HCT116 (cell line): ENCODE measurements around the gene SYNRG. TPM values are rescaled to one million over a fixed set of nuclear protein-coding genes. Genes with fewer than 3 reads are reported as not detected.

Source experiments
- ATAC-seq: fragments of 200-7000 bp; cut with Tn5 transposase; 2 replicates; pipeline ENCODE4 v1.9.1; 2020; ENCODE audit warnings: mild to moderate bottlenecking, moderate library complexity
- BruUV-seq: library from RNA; stranded (reverse); fragments of 400-500 nt; replicated peaks from 2 replicates; lab custom pipeline; 2021; lab: Mats Ljungman, UMichigan
- CTCF ChIA-PET: fragments of 300-600 bp; sonication (Branson Sonifier 250); formaldehyde crosslinking; loops from one replicate; lab custom pipeline; 2021; ENCODE audit warnings: antibody characterized with exemption; lab: Charles Lee
- POLR2A ChIA-PET: fragments of 300-600, 350-600 bp; sonication (Branson Sonifier 250); formaldehyde crosslinking; loops from one replicate; lab custom pipeline; 2021; ENCODE audit warnings: antibody characterized with exemption; lab: Charles Lee
- RAD21 ChIA-PET, 2 experiments: fragments of 300-600 bp; sonication (Branson Sonifier 250); formaldehyde crosslinking; loops; one replicate each; lab custom pipeline; 2023; ENCODE audit warnings: low total read pairs in 2 of 2; ENCODE audit not compliant: uncharacterized antibody in 2 of 2, unreplicated experiment in 2 of 2, low non-redundant PET in 1 of 2; lab: Charles Lee
- DNase-seq: peaks from one replicate; pipeline ENCODE4 v3.0.0-alpha.2; 2010; ENCODE audit warnings: low read depth, low spot score
- H2AFZ ChIP-seq: fragments of 200-600 bp; shearing (Covaris generic), sonication (generic); 2 replicates; pipeline ENCODE4 v1.6.1; 2017; ENCODE audit warnings: low read depth, mixed run types, mixed read lengths, antibody characterized with exemption, low read length; ENCODE audit not compliant: poor library complexity, severe bottlenecking
- H3K27ac ChIP-seq: 2 replicates; pipeline ENCODE4 v1.5.1; 2012; ENCODE audit warnings: low read depth, low read length
- H3K27me3 ChIP-seq: fragments of 200-600 bp; sonication (generic); 2 replicates; pipeline ENCODE4 v1.6.1; 2016; ENCODE audit warnings: mixed run types, low read length, mixed read lengths; ENCODE audit not compliant: insufficient read depth
- H3K36me3 ChIP-seq, 2 experiments: fragments of 200-500 bp in 1 of 2; fragments of 200-600 bp in 1 of 2; sonication (Bioruptor generic) in 1 of 2; sonication (generic) in 1 of 2; 2 replicates each; pipeline versions ENCODE4 v1.5.1 to v1.6.1; 2014 to 2016; ENCODE audit warnings: low read length in 2 of 2, inconsistent platforms in 1 of 2, mixed read lengths in 1 of 2, mixed run types in 1 of 2; ENCODE audit not compliant: insufficient read depth in 2 of 2, control insufficient read depth in 1 of 2
- H3K4me1 ChIP-seq, 2 experiments: fragments of 200-600 bp in 1 of 2; sonication (generic) in 1 of 2; 2 replicates each; pipeline versions ENCODE4 v1.5.1 to v1.6.1; 2012 to 2017; ENCODE audit warnings: low read length in 2 of 2, inconsistent platforms in 1 of 2, mild to moderate bottlenecking in 1 of 2, mixed read lengths in 1 of 2, mixed run types in 1 of 2, moderate library complexity in 1 of 2; ENCODE audit not compliant: insufficient read depth in 2 of 2, control insufficient read depth in 1 of 2
- H3K4me2 ChIP-seq: fragments of 200-600 bp; sonication (generic); 2 replicates; pipeline ENCODE4 v1.6.1; 2017; ENCODE audit warnings: mixed run types, low read length, mixed read lengths
- H3K4me3 ChIP-seq, 2 experiments: fragments of 200-600 bp in 1 of 2; sonication (generic) in 1 of 2; replicated peaks in 1 of 2; 2 replicates each; pipeline ENCODE4 v1.5.1; 2011 to 2016; ENCODE audit warnings: low read length in 2 of 2, control low read depth in 1 of 2, low read depth in 1 of 2, mild to moderate bottlenecking in 1 of 2, mixed read lengths in 1 of 2, mixed run types in 1 of 2
- H3K79me2 ChIP-seq: fragments of 200-600 bp; sonication (generic); 2 replicates; pipeline ENCODE4 v1.6.1; 2017; ENCODE audit warnings: mild to moderate bottlenecking, mixed run types, low read length, moderate library complexity, mixed read lengths; ENCODE audit not compliant: insufficient read depth
- H3K9ac ChIP-seq: fragments of 200-600 bp; sonication (generic); 2 replicates; pipeline ENCODE4 v1.6.1; 2016; ENCODE audit warnings: low read length, mixed read lengths
- H3K9me2 ChIP-seq: fragments of 200-600 bp; sonication (generic), shearing (Covaris generic); 2 replicates; pipeline ENCODE4 v1.6.1; 2017; ENCODE audit warnings: mixed run types, mild to moderate bottlenecking, moderate library complexity; ENCODE audit not compliant: insufficient read depth
- H3K9me3 ChIP-seq, 2 experiments: fragments of 200-500 bp in 1 of 2; fragments of 200-600 bp in 1 of 2; sonication (Bioruptor generic) in 1 of 2; sonication (generic) in 1 of 2; 2 replicates each; pipeline ENCODE4 v1.6.1; 2014 to 2017; ENCODE audit warnings: low read length in 2 of 2, mixed read lengths in 2 of 2, inconsistent platforms in 1 of 2, low read depth in 1 of 2, mild to moderate bottlenecking in 1 of 2, mixed run types in 1 of 2, moderate library complexity in 1 of 2; ENCODE audit not compliant: control insufficient read depth in 1 of 2, insufficient read depth in 1 of 2
- H4K20me1 ChIP-seq: fragments of 200-600 bp; sonication (generic), shearing (Covaris generic); 2 replicates; pipeline ENCODE4 v1.6.1; 2017; ENCODE audit warnings: mixed run types, mild to moderate bottlenecking, moderate library complexity; ENCODE audit not compliant: insufficient read depth
- CBX3 ChIP-seq: IDR thresholded peaks from 2 replicates; pipeline ENCODE4 v1.6.1; 2012; ENCODE audit warnings: low read depth
- CEBPB ChIP-seq: IDR thresholded peaks from 2 replicates; pipeline ENCODE4 v1.6.1; 2012; ENCODE audit warnings: low read depth
- ELF1 ChIP-seq: IDR thresholded peaks from 2 replicates; pipeline ENCODE4 v1.6.1; 2012; ENCODE audit warnings: low read depth, borderline replicate concordance
- EZH2 ChIP-seq: fragments of 200-600 bp; sonication (generic); IDR thresholded peaks from 2 replicates; pipeline ENCODE4 v1.6.1; 2017; ENCODE audit warnings: antibody characterized with exemption, mixed run types
- FOSL1 ChIP-seq: IDR thresholded peaks from 2 replicates; pipeline ENCODE4 v1.6.1; 2012; ENCODE audit warnings: low read depth
- JUND ChIP-seq: IDR thresholded peaks from 2 replicates; pipeline ENCODE4 v1.6.1; 2012
- POLR2A ChIP-seq: IDR thresholded peaks from 2 replicates; pipeline ENCODE4 v1.7.0; 2011; ENCODE audit warnings: borderline replicate concordance; ENCODE audit not compliant: insufficient read depth, insufficient read length; ENCODE audit errors: extremely low read depth
- RAD21 ChIP-seq: IDR thresholded peaks from 2 replicates; pipeline ENCODE4 v1.6.1; 2012; ENCODE audit warnings: low read depth, mild to moderate bottlenecking
- SIN3A ChIP-seq: IDR thresholded peaks from 2 replicates; pipeline ENCODE4 v1.6.1; 2012; ENCODE audit warnings: low read depth
- SRF ChIP-seq: IDR thresholded peaks from 2 replicates; pipeline ENCODE4 v1.6.1; 2012; ENCODE audit warnings: low read depth
- YY1 ChIP-seq: IDR thresholded peaks from 2 replicates; pipeline ENCODE4 v1.6.1; 2011; ENCODE audit warnings: low read length, low read depth, moderate library complexity, mild to moderate bottlenecking; ENCODE audit not compliant: insufficient replicate concordance; ENCODE audit errors: extremely low read depth
- ZNF274 ChIP-seq: fragments of 200-500 bp; sonication (Bioruptor generic); IDR thresholded peaks from 2 replicates; pipeline ENCODE4 v1.6.1; 2014; ENCODE audit warnings: mild to moderate bottlenecking, low read depth, low read length, inconsistent platforms
- intact Hi-C: fragments of 100-400 bp; cut with micrococcal nuclease; formaldehyde crosslinking; loops from 2 replicates; pipeline ENCODE4 v1.10.0; 2022
- total RNA-seq: library from RNA; stranded (reverse); gene quantifications from one replicate; pipeline ENCODE4 v1.2.1, GENCODE V29; 2021; ENCODE audit not compliant: unreplicated experiment
- TF ChIP-seq, protein P1 (sequence below): IDR thresholded peaks from 2 replicates; pipeline ENCODE4 v1.6.1; 2011; ENCODE audit warnings: mild to moderate bottlenecking, low read length, moderate library complexity; ENCODE audit not compliant: insufficient replicate concordance; ENCODE audit errors: extremely low read depth
- TF ChIP-seq, protein P2 (sequence below): IDR thresholded peaks from 2 replicates; pipeline ENCODE4 v1.6.1; 2012; ENCODE audit warnings: low read depth

Gene SYNRG
- total RNA-seq, 1 experiment from 2014 or later: 23.8 TPM

DNA sequence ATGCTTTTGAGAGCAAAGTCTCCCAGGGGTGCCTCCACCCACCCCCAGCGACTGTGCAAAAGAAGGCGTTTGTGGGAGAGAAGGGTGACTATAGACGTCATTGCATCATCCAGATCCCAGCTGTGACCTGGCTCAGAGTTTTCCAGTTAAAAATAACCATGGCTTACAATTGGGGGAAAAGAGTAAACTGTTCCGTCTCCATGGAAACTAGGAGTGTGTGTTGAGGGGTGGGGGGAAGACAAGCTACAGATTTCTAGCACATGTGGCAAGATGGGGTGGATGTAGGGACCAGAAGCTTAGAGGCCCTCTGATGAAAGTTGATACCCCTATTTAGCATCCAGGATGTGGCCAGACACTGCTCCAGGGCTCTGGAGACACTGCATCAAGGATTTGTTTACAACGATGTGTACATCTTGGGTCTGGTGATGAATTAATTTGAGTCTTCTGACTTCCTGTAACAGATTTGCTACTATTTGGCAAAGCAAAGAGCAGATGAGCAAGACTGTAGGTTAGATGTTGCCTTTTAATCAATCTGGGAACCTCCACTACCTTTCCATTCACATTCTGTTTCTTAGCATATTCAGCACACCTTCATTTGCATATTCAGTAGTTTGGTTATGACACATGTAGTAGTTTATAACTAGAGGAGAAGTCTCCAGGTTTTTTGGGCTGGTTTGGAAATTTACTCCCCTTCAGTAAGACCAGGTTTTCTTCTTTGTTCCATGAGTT is 125.7 kb downstream of the SYNRG start:
- BruUV-seq: no TSS peak
- no peak for ATAC-seq

More for the DNA sequence above, 125.7 kb downstream of the SYNRG start:
- ChIA-PET CTCF (no interaction called here), POLR2A (no interaction called here), RAD21 (no interaction called here)
- H3K9me3 ChIP-seq: no peaks in the 10 kb centered on the region
- H3K27ac ChIP-seq: no peak overlapping the region
- no peak overlapping the region for H3K4me2 ChIP-seq
- H2AFZ ChIP-seq: no peak overlapping the region
- H3K36me3 ChIP-seq: peaks cover 3 to 5% of the 10 kb centered on the region in 2 experiments; a peak in 1 of 4 replicates
- no peaks in the 10 kb centered on the region for H3K9me2 ChIP-seq
- H4K20me1 ChIP-seq: no peaks in the 10 kb centered on the region
- intact Hi-C loops: no loop called here
- H3K27me3 ChIP-seq: no peaks in the 10 kb centered on the region
- no peak overlapping the region for H3K9ac ChIP-seq
- peaks cover 18 to 33% of the 10 kb centered on the region in 2 experiments for H3K4me1 ChIP-seq
- no peaks in the 10 kb centered on the region for H3K79me2 ChIP-seq
- DNase-seq: no peak
- H3K4me3 ChIP-seq: no peak overlapping the region
- TF ChIP-seq, protein P1, sequence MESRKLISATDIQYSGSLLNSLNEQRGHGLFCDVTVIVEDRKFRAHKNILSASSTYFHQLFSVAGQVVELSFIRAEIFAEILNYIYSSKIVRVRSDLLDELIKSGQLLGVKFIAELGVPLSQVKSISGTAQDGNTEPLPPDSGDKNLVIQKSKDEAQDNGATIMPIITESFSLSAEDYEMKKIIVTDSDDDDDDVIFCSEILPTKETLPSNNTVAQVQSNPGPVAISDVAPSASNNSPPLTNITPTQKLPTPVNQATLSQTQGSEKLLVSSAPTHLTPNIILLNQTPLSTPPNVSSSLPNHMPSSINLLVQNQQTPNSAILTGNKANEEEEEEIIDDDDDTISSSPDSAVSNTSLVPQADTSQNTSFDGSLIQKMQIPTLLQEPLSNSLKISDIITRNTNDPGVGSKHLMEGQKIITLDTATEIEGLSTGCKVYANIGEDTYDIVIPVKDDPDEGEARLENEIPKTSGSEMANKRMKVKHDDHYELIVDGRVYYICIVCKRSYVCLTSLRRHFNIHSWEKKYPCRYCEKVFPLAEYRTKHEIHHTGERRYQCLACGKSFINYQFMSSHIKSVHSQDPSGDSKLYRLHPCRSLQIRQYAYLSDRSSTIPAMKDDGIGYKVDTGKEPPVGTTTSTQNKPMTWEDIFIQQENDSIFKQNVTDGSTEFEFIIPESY: no peak
- TF ChIP-seq JUND (no peak), ZNF274 (no peak), POLR2A (no peak), EZH2 (no peak), ELF1 (no peak), YY1 (no peak), CEBPB (no peak), CBX3 (no peak), SIN3A (no peak), SRF (no peak), RAD21 (no peak), FOSL1 (no peak)
- TF ChIP-seq, protein P2, sequence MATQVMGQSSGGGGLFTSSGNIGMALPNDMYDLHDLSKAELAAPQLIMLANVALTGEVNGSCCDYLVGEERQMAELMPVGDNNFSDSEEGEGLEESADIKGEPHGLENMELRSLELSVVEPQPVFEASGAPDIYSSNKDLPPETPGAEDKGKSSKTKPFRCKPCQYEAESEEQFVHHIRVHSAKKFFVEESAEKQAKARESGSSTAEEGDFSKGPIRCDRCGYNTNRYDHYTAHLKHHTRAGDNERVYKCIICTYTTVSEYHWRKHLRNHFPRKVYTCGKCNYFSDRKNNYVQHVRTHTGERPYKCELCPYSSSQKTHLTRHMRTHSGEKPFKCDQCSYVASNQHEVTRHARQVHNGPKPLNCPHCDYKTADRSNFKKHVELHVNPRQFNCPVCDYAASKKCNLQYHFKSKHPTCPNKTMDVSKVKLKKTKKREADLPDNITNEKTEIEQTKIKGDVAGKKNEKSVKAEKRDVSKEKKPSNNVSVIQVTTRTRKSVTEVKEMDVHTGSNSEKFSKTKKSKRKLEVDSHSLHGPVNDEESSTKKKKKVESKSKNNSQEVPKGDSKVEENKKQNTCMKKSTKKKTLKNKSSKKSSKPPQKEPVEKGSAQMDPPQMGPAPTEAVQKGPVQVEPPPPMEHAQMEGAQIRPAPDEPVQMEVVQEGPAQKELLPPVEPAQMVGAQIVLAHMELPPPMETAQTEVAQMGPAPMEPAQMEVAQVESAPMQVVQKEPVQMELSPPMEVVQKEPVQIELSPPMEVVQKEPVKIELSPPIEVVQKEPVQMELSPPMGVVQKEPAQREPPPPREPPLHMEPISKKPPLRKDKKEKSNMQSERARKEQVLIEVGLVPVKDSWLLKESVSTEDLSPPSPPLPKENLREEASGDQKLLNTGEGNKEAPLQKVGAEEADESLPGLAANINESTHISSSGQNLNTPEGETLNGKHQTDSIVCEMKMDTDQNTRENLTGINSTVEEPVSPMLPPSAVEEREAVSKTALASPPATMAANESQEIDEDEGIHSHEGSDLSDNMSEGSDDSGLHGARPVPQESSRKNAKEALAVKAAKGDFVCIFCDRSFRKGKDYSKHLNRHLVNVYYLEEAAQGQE: no peak
